ENCODE measurements around the gene INPP1.
A peak's percentile ranks its signal among the peaks of the same experiment; 100 is the strongest.

The INPP1 gene

GRCh38 chr2:190362894-190363293, 19.5 kb downstream of the INPP1 start:
- no peak for DNase-seq

DNA sequence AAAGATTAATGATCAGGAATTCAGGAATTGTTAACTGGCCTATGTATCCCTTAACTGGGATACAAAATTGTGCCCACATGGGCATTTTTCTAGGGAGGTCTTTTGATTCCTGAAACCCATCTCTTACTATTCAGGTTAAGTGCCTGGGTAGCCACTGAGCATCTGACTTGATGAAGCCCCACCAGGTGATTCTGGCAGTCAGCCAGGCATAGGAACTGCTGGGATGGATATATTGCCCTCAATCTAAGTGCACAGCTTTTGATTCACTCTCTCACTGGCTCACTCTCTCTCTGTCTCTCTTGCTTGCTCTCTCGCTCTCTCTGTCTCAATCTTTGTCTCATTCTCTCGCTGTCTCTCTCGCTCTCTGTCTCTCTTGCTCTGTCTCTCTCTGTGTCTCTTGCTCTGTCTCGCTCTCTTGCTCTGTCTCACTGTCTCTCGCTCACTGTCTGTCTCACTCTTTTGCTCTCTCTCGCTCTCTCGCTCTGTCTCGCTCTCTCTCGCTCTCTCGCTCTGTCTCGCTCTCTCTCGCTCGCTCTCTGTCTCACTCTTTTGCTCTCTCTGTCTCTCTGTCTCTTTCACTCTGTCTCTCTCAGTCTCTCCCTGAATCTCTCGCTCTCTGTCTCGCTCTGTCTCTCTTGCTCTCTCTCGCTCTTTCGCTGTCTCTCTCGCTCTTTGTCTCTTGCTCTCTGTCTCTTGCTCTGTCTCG, 22.3 kb downstream of the INPP1 start:
- no peak for DNase-seq

DNA sequence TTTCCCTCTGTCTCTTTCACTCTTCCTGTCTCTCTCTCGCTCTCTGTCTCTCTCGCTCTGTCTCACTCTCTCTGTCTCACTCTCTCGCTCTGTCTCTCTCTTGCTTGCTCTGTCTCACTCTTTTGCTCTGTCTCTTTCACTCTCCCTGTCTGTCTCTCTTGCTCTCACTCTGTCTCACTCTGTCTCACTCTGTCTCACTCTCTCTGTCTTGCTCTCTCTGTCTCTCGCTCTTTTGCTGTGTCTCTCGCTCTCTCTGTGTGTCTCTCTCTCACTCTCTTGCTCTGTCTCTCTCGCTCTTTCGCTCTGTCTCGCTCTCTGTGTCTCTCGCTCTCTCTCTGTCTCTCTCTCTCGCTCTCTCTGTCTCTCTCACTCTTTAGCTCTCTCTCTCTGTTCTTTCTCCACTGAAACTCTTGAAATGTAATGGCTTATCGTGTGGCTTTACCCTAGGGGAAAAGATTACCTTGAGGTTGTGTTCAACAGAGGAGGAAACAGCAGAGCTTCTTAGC, 22.9 kb downstream of the INPP1 start:
- no peak for DNase-seq

DNA sequence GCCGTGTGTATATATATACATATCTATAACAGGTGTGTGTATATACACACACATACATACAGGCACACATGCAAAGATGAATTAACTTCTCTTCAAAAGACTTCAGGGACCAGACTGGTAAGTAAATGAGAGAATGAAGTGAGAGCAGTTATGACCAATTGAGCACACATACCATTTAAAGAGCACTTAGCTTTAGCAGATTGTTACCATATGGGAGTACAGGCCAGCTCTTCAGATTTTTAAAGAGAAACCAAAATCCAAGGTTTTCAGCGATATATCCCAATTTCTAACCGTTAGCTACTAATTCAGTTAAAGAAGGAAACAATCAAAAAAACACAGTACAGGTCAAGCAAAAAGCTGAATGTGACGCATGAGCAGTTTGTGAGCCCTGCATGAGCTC, 23.7 kb downstream of the INPP1 start:
- DNase-seq = no peak

DNA sequence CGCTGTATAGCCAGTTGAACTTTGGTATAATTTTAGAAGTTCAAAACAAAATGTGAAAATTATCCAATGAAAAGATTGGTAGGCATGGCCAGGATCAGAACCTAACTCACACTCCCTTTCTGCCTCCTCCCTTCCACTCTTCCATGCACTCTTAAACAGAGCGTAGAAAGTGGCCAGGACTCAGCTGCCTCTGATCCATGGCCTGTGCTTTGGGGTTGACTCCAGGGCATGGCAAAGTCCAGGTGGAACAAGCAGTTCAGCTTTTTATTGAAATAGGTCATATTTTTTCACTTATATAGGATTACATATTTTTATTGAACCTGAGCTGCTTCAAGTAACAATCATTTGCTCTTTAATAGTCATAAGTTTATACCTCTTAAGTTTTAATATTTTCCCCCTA, 26.2 kb downstream of the INPP1 start:
- no peak for DNase-seq

GRCh38 chr2:190376083-190376482, 32.7 kb downstream of the INPP1 start:
- no peak for DNase-seq

DNA sequence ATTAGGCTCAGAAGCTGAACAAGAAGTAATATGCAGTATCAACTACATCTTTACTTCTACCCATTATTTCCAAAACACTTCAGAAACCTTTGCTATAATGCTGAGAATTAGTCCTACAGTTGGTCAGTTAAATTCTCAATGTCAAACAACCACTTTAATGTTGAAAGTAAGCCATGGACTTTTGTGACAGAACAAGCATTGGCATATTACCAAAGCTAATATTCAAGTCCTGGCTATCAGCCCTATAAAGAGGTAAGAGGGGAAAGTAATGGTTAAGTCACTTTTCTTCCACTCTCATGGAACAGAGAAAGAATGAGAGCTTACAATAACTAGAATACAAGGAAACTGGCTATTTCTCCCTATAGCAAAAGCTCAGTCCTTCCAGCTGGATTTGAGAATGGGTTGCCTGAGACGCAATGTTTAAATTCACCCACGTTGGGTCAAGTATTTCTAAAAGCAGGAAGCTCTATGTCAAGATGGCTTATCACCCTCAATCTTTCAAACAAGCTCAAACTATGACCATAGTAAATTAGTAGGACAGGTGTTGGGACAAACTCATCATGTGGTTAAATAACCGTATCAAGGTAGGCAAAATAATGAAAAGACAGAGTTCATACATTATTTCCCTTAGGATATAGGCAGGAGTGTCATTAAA, 33.3 kb downstream of the INPP1 start:
- DNase-seq = no peak

DNA sequence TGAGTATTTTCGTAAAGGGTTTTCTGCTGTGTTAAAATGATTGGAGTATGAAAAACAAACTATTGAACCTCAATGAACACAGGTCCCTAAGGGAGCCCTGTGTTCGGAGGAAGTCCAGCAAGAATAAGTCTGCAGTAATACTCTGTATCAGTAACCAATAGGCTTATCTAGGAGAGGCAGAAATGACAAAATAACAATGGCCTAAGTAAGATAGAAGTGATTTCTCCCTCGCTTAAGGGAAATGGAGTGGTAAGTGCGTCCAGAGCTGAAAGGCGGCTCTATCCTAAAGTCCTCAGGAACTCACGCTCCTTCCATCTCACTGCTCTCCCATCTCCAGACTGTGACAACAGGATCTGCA, 35.5 kb downstream of the INPP1 start:
- no peak for DNase-seq

GRCh38 chr2:190379249-190379964, 36.0 kb downstream of the INPP1 start:
- no peak for DNase-seq

- no peak for DNase-seq
Measured at GRCh38 chr2:190380962-190381412, 37.6 kb downstream of the INPP1 start.

- peak; percentile 20 to 41 (median 24) for DNase-seq
Measured at GRCh38 chr2:190382851-190383250, 39.5 kb downstream of the INPP1 start.

GRCh38 chr2:190387422-190387821, 44.0 kb downstream of the INPP1 start:
- no peak for DNase-seq

DNA sequence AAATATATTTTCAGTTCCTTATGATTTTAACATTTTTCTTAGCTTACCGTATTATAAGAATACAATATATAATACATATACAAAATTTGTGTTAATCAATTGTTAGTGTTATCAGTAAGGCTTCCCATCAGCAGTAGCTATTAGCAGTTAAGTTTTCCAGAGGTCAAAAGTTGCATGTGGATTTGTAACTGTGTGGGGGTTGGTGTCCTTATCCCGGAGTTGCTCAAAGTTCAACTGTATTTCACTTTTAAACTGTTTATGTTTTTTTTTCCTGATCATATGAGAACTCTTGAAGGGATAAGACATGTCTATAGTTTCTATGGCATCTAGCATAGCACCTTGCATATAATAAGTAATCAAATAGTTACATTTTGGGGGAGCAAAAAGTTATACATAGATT, 52.9 kb downstream of the INPP1 start:
- no peak for DNase-seq

- DNase-seq = no peak
Measured at GRCh38 chr2:190402986-190403603, 59.7 kb downstream of the INPP1 start.

- peak; percentile 31 to 70 (median 48) for DNase-seq
Measured at GRCh38 chr2:190404487-190404886, 61.1 kb downstream of the INPP1 start.

- DNase-seq = no peak
Measured at GRCh38 chr2:190405070-190405469, 61.7 kb downstream of the INPP1 start.

- DNase-seq = no peak
Measured at GRCh38 chr2:190405995-190406394, 62.6 kb downstream of the INPP1 start.

DNA sequence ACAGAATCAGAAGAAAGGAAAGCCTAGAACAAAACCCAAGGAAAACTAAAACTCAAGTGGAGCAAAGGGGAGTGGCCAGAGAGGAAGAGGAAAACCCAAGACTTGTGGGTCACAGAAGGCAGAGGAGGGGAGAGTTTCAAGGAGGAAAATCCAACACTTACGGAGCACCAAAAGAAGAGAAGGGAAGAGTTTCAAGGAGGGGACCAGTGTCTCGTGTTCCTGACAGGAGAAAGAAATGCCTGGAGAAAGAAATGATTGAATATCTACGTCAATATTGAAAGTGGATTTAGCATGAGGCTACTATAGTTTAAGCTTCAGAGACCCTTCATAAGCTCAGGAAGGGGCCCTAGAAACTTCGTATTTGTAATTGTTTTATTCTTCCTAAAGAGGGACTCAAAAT, 63.4 kb downstream of the INPP1 start:
- DNase-seq = no peak

- no peak for DNase-seq
Measured at GRCh38 chr2:190407246-190407661, 63.9 kb downstream of the INPP1 start.

DNA sequence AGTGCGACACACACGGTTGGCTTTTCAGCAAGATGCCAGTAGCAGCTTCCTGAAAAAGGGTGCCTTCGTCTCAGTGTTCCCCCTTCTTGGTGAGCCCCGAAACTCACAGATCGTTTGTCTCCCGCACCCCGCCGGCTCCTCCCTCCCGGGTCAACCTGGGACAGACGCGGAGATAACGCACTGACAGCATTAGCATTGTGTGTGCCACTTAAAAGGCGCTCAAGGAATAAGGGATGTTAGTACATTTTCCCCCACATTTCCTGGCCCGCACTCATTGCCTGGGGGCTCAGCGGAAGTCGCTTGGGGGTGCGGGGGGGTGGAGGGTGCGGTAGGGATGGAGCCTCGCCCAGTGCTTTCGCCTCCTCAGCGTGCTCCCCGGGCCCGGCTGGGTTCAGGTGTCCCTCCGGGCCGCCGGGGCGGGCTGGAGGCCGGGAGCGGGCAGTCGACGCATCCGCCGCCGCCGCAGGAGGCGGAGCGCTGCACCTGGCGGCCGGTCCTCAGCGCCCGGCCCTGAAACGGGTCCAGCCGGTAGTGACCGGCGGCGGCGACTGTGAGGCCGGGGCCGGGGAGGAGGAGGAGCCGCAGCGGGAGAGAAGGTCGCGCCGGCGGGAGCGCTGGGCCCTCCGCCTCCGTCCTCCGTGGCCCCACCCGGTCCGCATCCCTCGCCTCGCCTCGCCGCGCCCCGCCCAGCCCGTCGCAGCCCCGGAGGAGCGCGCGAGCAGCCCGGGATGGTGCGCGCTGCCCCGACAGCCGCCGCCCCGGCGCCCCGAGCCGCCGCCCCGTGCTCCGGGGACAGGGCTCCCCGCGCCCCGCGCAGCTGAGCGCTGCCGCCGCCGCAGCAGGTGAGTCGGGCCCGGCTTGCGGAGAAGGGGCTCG, 64.5 kb downstream of the INPP1 start, which contains the start of gene MFSD6:
MFSD6 (plus strand) TSS at position 694 of the 876 bp plus-strand sequence. CDS start 27,675 bp downstream, outside the sequence.
- DNase-seq = peak; percentile 42 to 80 (median 62)

DNA sequence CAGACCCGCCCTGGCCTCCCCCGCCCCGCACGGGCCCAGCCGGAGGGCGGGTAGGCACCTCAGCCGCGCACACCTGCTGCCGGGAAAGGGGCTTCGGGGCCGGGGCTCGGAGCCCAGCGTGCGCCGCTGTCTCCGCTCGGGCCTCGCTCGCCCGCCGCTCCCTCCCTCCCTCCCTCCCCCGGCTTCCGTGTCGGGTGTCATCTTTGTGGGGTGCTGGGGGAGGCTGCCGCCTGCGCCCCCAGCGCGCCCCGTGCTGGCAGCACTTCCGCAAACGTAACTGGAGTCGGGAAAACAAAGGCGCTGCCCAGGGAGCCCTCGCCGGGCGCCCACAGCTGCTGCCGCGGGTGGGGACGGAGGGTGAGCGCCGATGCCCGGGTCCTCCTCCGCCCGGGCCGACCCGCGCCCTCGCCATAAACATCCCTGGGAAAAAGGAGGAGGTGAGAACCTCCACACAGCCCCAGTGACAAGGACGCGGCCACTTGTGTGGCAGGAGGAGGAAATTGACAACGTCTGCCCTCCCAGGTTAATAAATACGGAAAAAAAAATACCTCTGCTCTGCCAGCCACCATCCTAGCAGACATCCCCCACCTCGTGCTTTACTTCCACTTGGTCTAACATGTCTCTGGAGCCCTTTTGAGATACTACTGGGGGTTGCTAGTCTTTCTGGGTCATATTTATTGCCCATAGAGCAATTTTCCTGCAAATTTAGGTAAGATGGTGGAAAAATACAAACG, 65.3 kb downstream of the INPP1 start:
- peak; percentile 72 to 88 (median 82) for DNase-seq

All from suppressor macrophage (primary cell).